CD4-positive, alpha-beta T cell treated with Interleukin-4 for 4 hours (primary cell): ENCODE measurements around the gene FERMT3.
A peak's percentile ranks its signal among the peaks of the same experiment; 100 is the strongest.
"Not testable (repeated sequence)": the region's sequence is repeated elsewhere in the genome, so short reads cannot be mapped to it uniquely, and the experiment has no call there.

Experiments
- DNase-seq: peaks from one replicate; pipeline ENCODE4 v3.0.0-alpha.2; 2020

Gene FERMT3

GRCh38 chr11:64206457-64207255 is at the start of gene FERMT3:
Gene FERMT3, plus strand, starts transcription at chr11:64206721. Its CDS starts 644 bp downstream, at chr11:64207365.
- DNase-seq: peak; percentile 72

GRCh38 chr11:64157631-64158394 is 48.7 kb upstream of the FERMT3 start:
- no peak for DNase-seq

GRCh38 chr11:64161037-64161436 is 45.5 kb upstream of the FERMT3 start:
- no peak for DNase-seq

GRCh38 chr11:64162769-64163168 is 43.8 kb upstream of the FERMT3 start:
- not testable (repeated sequence) for DNase-seq

GRCh38 chr11:64163951-64164350 is 42.6 kb upstream of the FERMT3 start:
- no peak for DNase-seq

- no peak for DNase-seq
These were observed 41.9 kb upstream of the FERMT3 start for GRCh38 chr11:64164392-64165312.

DNA sequence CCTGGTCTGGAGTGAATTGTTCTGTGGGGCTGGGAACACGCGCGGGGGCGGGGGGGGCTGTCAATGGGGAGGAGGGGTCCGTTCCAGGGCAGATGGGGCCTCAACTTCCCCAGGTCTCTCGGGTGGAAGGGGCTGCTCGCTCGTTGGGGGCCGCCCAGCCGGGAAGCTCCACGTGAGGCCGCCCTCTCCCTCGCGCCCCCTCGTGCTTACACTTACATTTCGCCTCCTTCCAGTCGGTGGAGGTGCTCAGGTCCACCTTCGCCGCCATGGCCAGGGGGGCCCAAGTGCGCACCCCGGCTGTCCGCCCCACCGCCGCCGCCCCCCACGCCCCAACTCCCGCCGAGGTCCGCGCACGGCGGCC is 41.1 kb upstream of the FERMT3 start:
- DNase-seq: no peak

- DNase-seq: peak; percentile 75
These were observed 40.5 kb upstream of the FERMT3 start, which contains the start of gene MACROD1 for GRCh38 chr11:64165842-64166635. Gene MACROD1, minus strand, starts transcription at chr11:64166113. Its CDS starts 119 bp downstream, at chr11:64165994.

DNA sequence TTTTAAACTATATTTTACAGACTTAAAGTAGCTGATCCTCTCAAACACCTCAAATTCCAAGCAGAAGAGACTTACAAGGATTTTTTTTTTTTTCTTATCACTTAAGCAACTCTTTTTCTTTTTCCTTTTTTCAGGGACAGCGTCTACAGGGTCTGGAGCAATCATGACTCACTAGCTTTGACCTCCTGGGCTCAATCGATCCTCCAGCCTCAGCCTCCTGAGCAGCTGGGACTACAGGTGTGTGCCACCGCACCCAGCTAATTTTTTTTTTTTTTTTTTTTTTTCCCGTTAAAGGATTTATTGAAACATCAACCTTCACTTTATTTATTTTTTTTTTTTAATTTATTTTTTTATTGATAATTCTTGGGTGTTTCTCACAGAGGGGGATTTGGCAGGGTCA is 36.1 kb upstream of the FERMT3 start:
- no peak for DNase-seq

GRCh38 chr11:64173616-64174355 is 32.7 kb upstream of the FERMT3 start:
- no peak for DNase-seq

DNA sequence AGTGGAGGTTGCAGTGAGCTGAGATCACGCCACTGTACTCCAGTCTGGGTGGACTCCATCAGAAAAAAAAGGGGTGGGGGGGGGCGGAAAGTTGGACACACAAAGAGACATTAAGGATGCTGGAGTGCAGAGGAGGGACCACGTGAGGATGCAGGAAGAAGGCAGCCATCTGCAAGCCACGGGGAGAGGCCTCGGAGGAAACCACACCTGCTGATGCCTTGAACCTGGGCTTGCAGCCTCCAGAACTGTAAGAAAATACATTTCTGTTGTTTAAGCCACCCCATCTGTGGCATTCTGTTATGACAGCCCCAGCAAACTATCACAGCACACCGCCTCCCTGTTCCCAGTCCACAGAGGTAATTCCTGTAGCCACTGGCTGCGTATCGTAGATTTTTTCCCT is 29.8 kb upstream of the FERMT3 start:
- DNase-seq: no peak

- DNase-seq: no peak
These were observed 28.3 kb upstream of the FERMT3 start for GRCh38 chr11:64178203-64178602.

GRCh38 chr11:64178951-64179639 is 27.4 kb upstream of the FERMT3 start:
- no peak for DNase-seq

GRCh38 chr11:64180891-64181290 is 25.6 kb upstream of the FERMT3 start:
- no peak for DNase-seq

- DNase-seq: peak; percentile 35
These were observed 24.8 kb upstream of the FERMT3 start for GRCh38 chr11:64181506-64182411.

DNA sequence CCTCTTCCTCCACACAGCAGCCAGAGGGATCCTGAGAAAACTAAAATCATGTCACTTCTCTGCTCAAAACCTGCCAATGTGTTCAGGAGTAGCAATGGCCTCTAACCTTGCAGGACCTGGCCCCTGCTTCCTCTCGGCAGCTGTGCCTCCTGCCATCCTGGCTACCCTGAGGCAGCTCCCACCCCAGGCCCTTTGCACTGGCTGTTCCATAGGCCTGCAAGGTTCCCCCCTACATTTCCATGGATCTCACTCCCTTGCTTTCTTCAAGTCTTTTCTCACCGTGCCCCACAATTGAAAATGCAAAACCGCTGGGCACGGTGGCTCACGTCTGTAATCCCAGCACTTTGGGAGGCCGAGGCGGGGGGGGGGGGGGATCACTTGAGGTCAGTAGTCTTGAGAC is 22.6 kb upstream of the FERMT3 start:
- DNase-seq: no peak

- DNase-seq: no peak
These were observed 21.3 kb upstream of the FERMT3 start for GRCh38 chr11:64185175-64185692.

GRCh38 chr11:64185693-64186491 is 20.6 kb upstream of the FERMT3 start, which contains the start of gene STIP1:
Gene STIP1, plus strand, starts transcription at chr11:64186171. Its CDS starts 91 bp downstream, at chr11:64186262.
- peak; percentile 100 for DNase-seq
